ENCODE results near the gene STX12. TPM values are rescaled to one million over a fixed set of nuclear protein-coding genes. Genes with fewer than 3 reads are reported as not detected.
"Not testable (repeated sequence)": the region's sequence is repeated elsewhere in the genome, so short reads cannot be mapped to it uniquely, and the experiment has no call there.

The STX12 gene
- total RNA-seq, 2 experiments from 2014 or later: 19.4 to 22.1 TPM

GRCh38 chr1:27835046-27835445 lies 62.0 kb downstream of the STX12 start:
- POLR2A ChIA-PET: no interaction called here
- DNase-seq (no peak), ATAC-seq (no peak)
- CTCF ChIA-PET: interaction anchor here (1.2 kb wide), 1 partner anchor 45 kb away, joined by 3 read pairs; no protein-coding TSS in a partner anchor
- Mint-ChIP-seq H3K36me3 (ENCODE audit: low read depth) (peaks cover 33% of the 10 kb centered on the region), H3K4me3 (no peak overlapping the region), H3K4me1 (ENCODE audit: low read depth) (peaks cover 30% of the 10 kb centered on the region), H3K27ac (no peak overlapping the region), H3K9me3 (no peaks in the 10 kb centered on the region), H3K27me3 (no peaks in the 10 kb centered on the region)
- no peak for TF ChIP-seq CTCF (IDR thresholded peaks at IDR 0.05)
- intact Hi-C loops (cut with micrococcal nuclease): no loop called here

- TF ChIP-seq CTCF (IDR thresholded peaks at IDR 0.05): no peak
- Mint-ChIP-seq H3K27ac (peak overlapping the region; percentile 32), H3K27me3 (no peaks in the 10 kb centered on the region), H3K9me3 (no peaks in the 10 kb centered on the region), H3K4me3 (no peak overlapping the region), H3K36me3 (ENCODE audit: low read depth) (peaks cover 34% of the 10 kb centered on the region), H3K4me1 (ENCODE audit: low read depth) (peaks cover 30% of the 10 kb centered on the region)
- intact Hi-C loops (cut with micrococcal nuclease): no loop called here
- ChIA-PET CTCF (interaction anchor here (1.2 kb wide), 1 partner anchor 44 kb away, joined by 3 read pairs; no protein-coding TSS in a partner anchor), POLR2A (no interaction called here)
- ATAC-seq: no peak
- DNase-seq: no peak
Measured at GRCh38 chr1:27835501-27835900, 62.5 kb downstream of the STX12 start.

GRCh38 chr1:27849951-27850350 lies 76.9 kb downstream of the STX12 start:
- ATAC-seq (no peak), DNase-seq (no peak)
- intact Hi-C loops (cut with micrococcal nuclease): no loop called here
- TF ChIP-seq CTCF (IDR thresholded peaks at IDR 0.05): no peak
- Mint-ChIP-seq H3K4me3 (no peak overlapping the region), H3K27me3 (no peaks in the 10 kb centered on the region), H3K9me3 (no peaks in the 10 kb centered on the region), H3K4me1 (ENCODE audit: low read depth) (no peaks in the 10 kb centered on the region), H3K36me3 (ENCODE audit: low read depth) (peaks cover 48% of the 10 kb centered on the region), H3K27ac (no peak overlapping the region)
- POLR2A ChIA-PET: interaction anchor here (0.6 to 1.3 kb wide), 3 partner anchors 9 to 59 kb away, joined by 3 read pairs; no protein-coding TSS in a partner anchor
- CTCF ChIA-PET: interaction anchor here (2.4 kb wide), 1 partner anchor 8 kb away, joined by 9 read pairs; no protein-coding TSS in a partner anchor

- ChIA-PET POLR2A (no interaction called here), CTCF (no interaction called here)
- no peak for TF ChIP-seq CTCF (IDR thresholded peaks at IDR 0.05)
- DNase-seq (no peak), ATAC-seq (no peak)
- Mint-ChIP-seq H3K27me3 (no peaks in the 10 kb centered on the region), H3K4me3 (no peak overlapping the region), H3K9me3 (no peaks in the 10 kb centered on the region), H3K27ac (no peak overlapping the region), H3K36me3 (ENCODE audit: low read depth) (peaks cover 18% of the 10 kb centered on the region), H3K4me1 (ENCODE audit: low read depth) (peaks cover 4% of the 10 kb centered on the region)
- intact Hi-C loops (cut with micrococcal nuclease): loop anchor here (5.0 kb wide), 1 partner anchor 122 kb away; no protein-coding TSS in a partner anchor
Measured at GRCh38 chr1:27855085-27855484, 82.1 kb downstream of the STX12 start.

GRCh38 chr1:27856561-27857343 lies 83.7 kb downstream of the STX12 start:
- CTCF ChIA-PET: interaction anchor here (1.0 to 3.4 kb wide), 17 partner anchors 7 to 234 kb away, joined by 3 to 32 read pairs (median 5); partner anchors contain the start of gene FAM76A

GRCh38 chr1:27857552-27857951 lies 84.5 kb downstream of the STX12 start:
- CTCF ChIA-PET: interaction anchor here (0.6 to 3.4 kb wide), 34 partner anchors 8 to 370 kb away, joined by 3 to 32 read pairs (median 4); partner anchors contain the start of genes FAM76A, SMPDL3B and STX12
- DNase-seq; H3K4me3 Mint-ChIP-seq; H3K27ac Mint-ChIP-seq; H3K27me3 Mint-ChIP-seq; H3K9me3 Mint-ChIP-seq; H3K36me3 Mint-ChIP-seq (ENCODE audit: low read depth); ATAC-seq; H3K4me1 Mint-ChIP-seq (ENCODE audit: low read depth): not testable (repeated sequence)
- intact Hi-C loops (cut with micrococcal nuclease): loop anchor here (5.0 kb wide), 1 partner anchor 120 kb away; no protein-coding TSS in a partner anchor
- POLR2A ChIA-PET: interaction anchor here (1.0 to 1.3 kb wide), 2 partner anchors 10 to 122 kb away, joined by 3 read pairs; no protein-coding TSS in a partner anchor

More at GRCh38 chr1:27856561-27857343, 83.7 kb downstream of the STX12 start:
- H3K36me3 Mint-ChIP-seq (ENCODE audit: low read depth): peaks cover 2% of the 10 kb centered on the region
- peaks cover 4% of the 10 kb centered on the region for H3K4me1 Mint-ChIP-seq (ENCODE audit: low read depth)
- H3K27ac Mint-ChIP-seq: no peak overlapping the region
- intact Hi-C loops (cut with micrococcal nuclease): loop anchor here (5.0 kb wide), 1 partner anchor 121 kb away; no protein-coding TSS in a partner anchor
- no peaks in the 10 kb centered on the region for H3K27me3 Mint-ChIP-seq
- POLR2A ChIA-PET: interaction anchor here (0.6 kb wide), 1 partner anchor 364 kb away, joined by 3 read pairs; no protein-coding TSS in a partner anchor
- DNase-seq (no peak), ATAC-seq (no peak)
- H3K4me3 Mint-ChIP-seq: no peak overlapping the region
- no peaks in the 10 kb centered on the region for H3K9me3 Mint-ChIP-seq
- no peak for TF ChIP-seq CTCF (IDR thresholded peaks at IDR 0.05)
